VCaP (cell line): ENCODE data around the gene LBH.

ENCODE experiments used
- H3K27ac ChIP-seq: fragments of 450-650 bp; 2 replicates; pipeline ENCODE4 v1.5.1; 2017
- CTCF ChIP-seq: fragments of 450-650 bp; conservative IDR thresholded peaks from 2 replicates; pipeline ENCODE4 v1.5.1; 2017; ENCODE audit warnings: mild to moderate bottlenecking, moderate library complexity

Gene LBH

GRCh38 chr2:30293303-30293921 lies 62.1 kb downstream of the LBH start:
- TF ChIP-seq CTCF = no peak
- no peak overlapping the region for H3K27ac ChIP-seq

DNA sequence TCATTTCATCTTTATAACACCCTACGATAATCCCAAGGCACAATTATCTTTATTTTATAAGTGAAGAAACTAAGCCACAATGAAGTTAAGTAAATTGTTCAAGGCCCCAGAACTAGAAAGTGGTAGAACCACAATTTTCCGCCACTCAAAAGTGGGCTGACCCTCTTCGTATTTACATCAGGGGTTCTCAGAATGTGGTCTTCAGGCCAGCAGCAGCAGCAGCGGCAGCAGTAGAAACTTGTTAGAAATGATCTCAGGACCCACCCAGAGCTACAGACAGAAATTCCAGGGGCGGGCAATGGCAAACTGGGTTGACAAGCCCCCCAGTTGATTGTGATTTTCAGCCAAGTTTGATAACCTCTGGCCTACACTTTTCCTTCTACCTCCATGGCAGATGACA lies 62.8 kb downstream of the LBH start:
- TF ChIP-seq CTCF = no peak
- no peak overlapping the region for H3K27ac ChIP-seq

GRCh38 chr2:30296496-30296895 lies 65.2 kb downstream of the LBH start:
- no peak for TF ChIP-seq CTCF
- no peak overlapping the region for H3K27ac ChIP-seq

DNA sequence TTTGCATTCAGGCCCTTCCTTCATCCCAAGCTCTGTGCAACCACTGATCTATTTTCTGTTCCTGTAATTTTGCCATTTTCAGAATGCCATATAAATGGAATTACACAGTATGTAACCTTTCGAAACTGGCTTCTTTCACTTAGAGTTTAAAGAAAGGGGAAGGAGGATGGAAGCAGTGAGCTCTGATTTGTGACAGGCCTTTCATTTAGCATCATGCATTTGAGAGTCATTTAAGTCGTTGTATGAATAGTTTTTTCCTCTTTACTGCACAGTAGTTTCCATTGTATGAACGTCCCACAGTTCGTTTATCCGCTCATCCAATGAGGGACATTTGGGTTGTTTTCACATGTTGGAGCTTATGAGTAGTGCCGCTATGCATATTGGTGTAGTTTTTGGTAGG lies 67.0 kb downstream of the LBH start:
- TF ChIP-seq CTCF = no peak
- no peak overlapping the region for H3K27ac ChIP-seq

GRCh38 chr2:30300122-30300455 lies 68.8 kb downstream of the LBH start:
- no peak overlapping the region for H3K27ac ChIP-seq
- TF ChIP-seq CTCF = no peak

DNA sequence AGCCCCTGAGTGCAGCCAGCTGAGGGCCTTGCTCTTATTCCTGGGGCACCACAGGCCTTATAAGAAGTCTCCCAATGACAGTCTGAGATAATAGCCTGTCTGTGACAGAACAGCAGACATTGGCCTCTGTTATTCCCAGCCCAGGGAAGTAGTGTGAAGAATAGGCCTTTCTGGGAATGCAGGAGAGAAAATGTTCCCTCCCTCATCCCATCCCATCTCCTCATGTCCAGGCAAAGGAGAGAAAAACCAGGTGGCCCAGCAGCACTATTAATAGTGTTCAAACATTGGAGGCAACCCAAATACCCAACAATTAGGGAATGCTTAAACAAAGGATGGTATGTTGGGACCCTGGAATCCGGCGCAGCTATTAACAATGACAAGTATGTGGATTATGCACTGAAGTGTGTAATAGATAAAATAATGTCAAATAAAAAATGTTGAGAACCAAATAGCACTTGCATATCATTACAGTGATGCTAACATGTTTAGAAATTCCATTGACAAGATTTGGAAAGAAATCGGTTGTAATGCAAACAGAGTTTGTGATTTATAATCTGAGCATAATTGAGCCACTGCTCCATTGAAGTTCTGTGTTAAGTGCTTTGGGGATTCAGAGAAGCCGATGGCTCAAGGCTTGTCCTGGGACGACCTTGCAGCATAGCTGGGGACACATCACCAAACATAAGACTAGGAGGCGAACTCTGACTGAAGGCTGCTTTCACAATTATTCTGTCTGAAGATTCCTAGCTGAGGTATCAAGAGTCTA lies 69.3 kb downstream of the LBH start:
- TF ChIP-seq CTCF = no peak
- H3K27ac ChIP-seq = no peak overlapping the region

DNA sequence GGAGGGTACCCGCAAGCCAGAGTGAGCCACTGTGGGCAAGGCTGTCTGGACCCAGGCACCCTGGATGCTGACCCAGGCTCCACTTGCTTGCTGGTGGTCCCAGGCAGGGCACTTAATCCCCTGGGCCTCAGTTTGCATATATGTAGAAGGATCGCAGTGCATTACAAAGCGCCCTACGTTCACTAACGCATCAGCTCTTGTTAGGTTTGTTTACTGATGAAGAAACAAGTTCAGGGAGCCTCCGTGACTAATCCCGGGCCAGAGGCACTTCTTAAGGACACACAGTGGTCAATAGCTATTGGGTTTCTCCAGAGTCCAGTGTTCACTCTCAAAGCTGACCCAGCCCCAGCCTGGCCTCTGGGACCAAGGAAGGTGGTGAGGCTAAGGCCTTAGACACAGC lies 70.2 kb downstream of the LBH start:
- no peak overlapping the region for H3K27ac ChIP-seq
- TF ChIP-seq CTCF = no peak
